ENCODE results near the gene ERF.

DNA sequence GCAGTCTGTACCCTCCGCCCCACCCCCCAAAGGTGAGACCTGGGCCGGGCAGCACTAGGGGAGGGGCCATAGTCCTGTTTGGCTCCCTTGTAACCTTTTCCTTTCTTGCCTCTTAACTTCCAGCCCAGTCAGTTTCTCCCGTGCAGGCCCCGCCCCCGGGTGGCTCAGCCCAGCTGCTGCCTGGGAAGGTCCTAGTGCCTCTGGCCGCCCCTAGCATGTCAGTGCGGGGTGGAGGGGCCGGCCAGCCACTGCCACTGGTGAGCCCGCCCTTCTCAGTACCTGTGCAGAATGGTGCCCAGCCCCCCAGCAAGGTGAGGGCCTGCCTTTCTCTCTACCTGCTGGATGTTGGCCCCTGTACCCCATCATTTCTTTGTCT lies 36.5 kb upstream of the ERF start:
- TF ChIP-seq CTCF (IDR thresholded peaks at IDR 0.05 in 2 of 3, conservative IDR thresholded peaks at IDR 0.05 in 1 of 3; ENCODE audit: borderline replicate concordance in 1 of 3, insufficient read depth in 1 of 3, low read depth in 2 of 3, low read length in 2 of 3) (no peak), REST (IDR thresholded peaks at IDR 0.05; ENCODE audit: low read depth) (no peak), JUND (IDR thresholded peaks at IDR 0.05) (no peak), CEBPB (IDR thresholded peaks at IDR 0.05; ENCODE audit: low read depth) (no peak)
- TF ChIP-seq, protein P1, sequence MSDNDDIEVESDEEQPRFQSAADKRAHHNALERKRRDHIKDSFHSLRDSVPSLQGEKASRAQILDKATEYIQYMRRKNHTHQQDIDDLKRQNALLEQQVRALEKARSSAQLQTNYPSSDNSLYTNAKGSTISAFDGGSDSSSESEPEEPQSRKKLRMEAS (IDR thresholded peaks at IDR 0.05) = no peak
